GM18951 (cell line): ENCODE data around the gene NOS1.
A peak's percentile ranks its signal among the peaks of the same experiment; 100 is the strongest.
"Not testable (repeated sequence)": the region's sequence is repeated elsewhere in the genome, so short reads cannot be mapped to it uniquely, and the experiment has no call there.

Experiments
- POLR2A ChIP-seq: IDR thresholded peaks from 4 replicates; pipeline ENCODE4 v1.6.1; 2011; ENCODE audit warnings: mild to moderate bottlenecking; ENCODE audit not compliant: insufficient read length, insufficient read depth; ENCODE audit errors: extremely low read depth
- in situ Hi-C: fragments of 300-500 bp; cut with MboI; formaldehyde crosslinking; loops from one replicate; pipeline ENCODE4 v1.12.0; 2022; ENCODE audit warnings: low sequenced_read_pairs, mixed read lengths, inconsistent platforms; ENCODE audit not compliant: unreplicated experiment

The NOS1 gene

GRCh38 chr12:117193903-117194302 lies 167.5 kb downstream of the NOS1 start:
- TF ChIP-seq POLR2A = no peak

GRCh38 chr12:117192581-117192980 lies 168.8 kb downstream of the NOS1 start:
- in situ Hi-C loops = not testable (repeated sequence)

More at GRCh38 chr12:117193903-117194302, 167.5 kb downstream of the NOS1 start:
- in situ Hi-C loops = no loop called here

- no peak for TF ChIP-seq POLR2A
These were observed 169.4 kb downstream of the NOS1 start for GRCh38 chr12:117192057-117192456.

GRCh38 chr12:117190210-117190781 lies 171.1 kb downstream of the NOS1 start, which contains the start of gene FBXO21:
Gene FBXO21 (minus strand): TSS chr12:117190470. CDS start chr12:117190456, 14 bp downstream.
- TF ChIP-seq POLR2A = peak; percentile 94
- in situ Hi-C loops = no loop called here

More at GRCh38 chr12:117192057-117192456, 169.4 kb downstream of the NOS1 start:
- in situ Hi-C loops = no loop called here

GRCh38 chr12:117189725-117190209 lies 171.7 kb downstream of the NOS1 start:
- TF ChIP-seq POLR2A = no peak
- in situ Hi-C loops = no loop called here

- TF ChIP-seq POLR2A = no peak
- in situ Hi-C loops = no loop called here
These were observed 172.3 kb downstream of the NOS1 start for GRCh38 chr12:117188961-117189724.

- no peak for TF ChIP-seq POLR2A
- in situ Hi-C loops = no loop called here
These were observed 173.2 kb downstream of the NOS1 start for GRCh38 chr12:117188121-117188665.

- no peak for TF ChIP-seq POLR2A
- in situ Hi-C loops = no loop called here
These were observed 174.0 kb downstream of the NOS1 start for GRCh38 chr12:117187421-117187820.

- TF ChIP-seq POLR2A = no peak
- in situ Hi-C loops = no loop called here
These were observed 178.6 kb downstream of the NOS1 start for GRCh38 chr12:117182866-117183265.

GRCh38 chr12:117181468-117181843 lies 180.0 kb downstream of the NOS1 start:
- in situ Hi-C loops = not testable (repeated sequence)

- no peak for TF ChIP-seq POLR2A
- in situ Hi-C loops = no loop called here
These were observed 180.5 kb downstream of the NOS1 start for GRCh38 chr12:117180758-117181467.

- in situ Hi-C loops = no loop called here
- TF ChIP-seq POLR2A = no peak
These were observed 182.7 kb downstream of the NOS1 start for GRCh38 chr12:117178745-117179144.

- TF ChIP-seq POLR2A = no peak
These were observed 183.1 kb downstream of the NOS1 start for GRCh38 chr12:117178301-117178700.

More at GRCh38 chr12:117178301-117178700, 183.1 kb downstream of the NOS1 start:
- in situ Hi-C loops = no loop called here
